Measurements from ENCODE around the gene NRAP. TPM values are rescaled to one million over a fixed set of nuclear protein-coding genes. Genes with fewer than 3 reads are reported as not detected.
A peak's percentile ranks its signal among the peaks of the same experiment; 100 is the strongest.

The NRAP gene
- under 1 TPM in 1 of 4 donors, not detected in 3; 0.04 TPM for polyA plus RNA-seq (ENCODE audit: insufficient read length in 4 of 4)

GRCh38 chr10:113663908-113664307, at the start of gene NRAP:
TSS of gene NRAP (minus strand) at chr10:113664041. CDS start at chr10:113663882, 159 bp downstream.
- DNase-seq (ENCODE audit: low read depth in 4 of 4, low spot score in 3 of 4) = no peak

- DNase-seq (ENCODE audit: low read depth in 4 of 4, low spot score in 3 of 4) = no peak
Observed at GRCh38 chr10:113713640-113713982, 49.8 kb upstream of the NRAP start.

- no peak for DNase-seq (ENCODE audit: low read depth in 4 of 4, low spot score in 3 of 4)
Observed at GRCh38 chr10:113712755-113713639, 49.2 kb upstream of the NRAP start.

GRCh38 chr10:113712024-113712423, 48.2 kb upstream of the NRAP start:
- no peak for DNase-seq (ENCODE audit: low read depth in 4 of 4, low spot score in 3 of 4)

- DNase-seq (ENCODE audit: low read depth in 4 of 4, low spot score in 3 of 4) = no peak
Observed at GRCh38 chr10:113711142-113711541, 47.3 kb upstream of the NRAP start.

GRCh38 chr10:113709221-113709838, 45.5 kb upstream of the NRAP start:
- DNase-seq (ENCODE audit: low read depth in 4 of 4, low spot score in 3 of 4) = no peak

- no peak for DNase-seq (ENCODE audit: low read depth in 4 of 4, low spot score in 3 of 4)
Observed at GRCh38 chr10:113708640-113709039, 44.8 kb upstream of the NRAP start.

GRCh38 chr10:113706623-113707022, 42.8 kb upstream of the NRAP start:
- no peak for DNase-seq (ENCODE audit: low read depth in 4 of 4, low spot score in 3 of 4)

GRCh38 chr10:113705344-113705652, 41.5 kb upstream of the NRAP start:
- DNase-seq (ENCODE audit: low read depth in 4 of 4, low spot score in 3 of 4) = no peak

GRCh38 chr10:113704637-113705343, 40.9 kb upstream of the NRAP start:
- DNase-seq (ENCODE audit: low read depth in 4 of 4, low spot score in 3 of 4) = peak in 1 of 4 donors; percentile 38

GRCh38 chr10:113697595-113697994, 33.8 kb upstream of the NRAP start:
- no peak for DNase-seq (ENCODE audit: low read depth in 4 of 4, low spot score in 3 of 4)

- DNase-seq (ENCODE audit: low read depth in 4 of 4, low spot score in 3 of 4) = no peak
Observed at GRCh38 chr10:113695691-113696090, 31.9 kb upstream of the NRAP start.

GRCh38 chr10:113693348-113693747, 29.5 kb upstream of the NRAP start:
- DNase-seq (ENCODE audit: low read depth in 4 of 4, low spot score in 3 of 4) = no peak

GRCh38 chr10:113692271-113692670, 28.4 kb upstream of the NRAP start:
- DNase-seq (ENCODE audit: low read depth in 4 of 4, low spot score in 3 of 4) = no peak

- DNase-seq (ENCODE audit: low read depth in 4 of 4, low spot score in 3 of 4) = no peak
Observed at GRCh38 chr10:113691381-113691780, 27.5 kb upstream of the NRAP start.

- DNase-seq (ENCODE audit: low read depth in 4 of 4, low spot score in 3 of 4) = no peak
Observed at GRCh38 chr10:113690749-113691148, 26.9 kb upstream of the NRAP start.

- no peak for DNase-seq (ENCODE audit: low read depth in 4 of 4, low spot score in 3 of 4)
Observed at GRCh38 chr10:113689574-113689973, 25.7 kb upstream of the NRAP start.

GRCh38 chr10:113689057-113689456, 25.2 kb upstream of the NRAP start:
- no peak for DNase-seq (ENCODE audit: low read depth in 4 of 4, low spot score in 3 of 4)

- no peak for DNase-seq (ENCODE audit: low read depth in 4 of 4, low spot score in 3 of 4)
Observed at GRCh38 chr10:113687037-113687436, 23.2 kb upstream of the NRAP start.

- no peak for DNase-seq (ENCODE audit: low read depth in 4 of 4, low spot score in 3 of 4)
Observed at GRCh38 chr10:113686028-113686427, 22.2 kb upstream of the NRAP start.

GRCh38 chr10:113683300-113683699, 19.5 kb upstream of the NRAP start:
- no peak for DNase-seq (ENCODE audit: low read depth in 4 of 4, low spot score in 3 of 4)

All from left renal pelvis (tissue), 4 donors.